Stimulated activated CD4-positive, alpha-beta T cell treated with anti-CD3 and anti-CD28 coated beads, Interleukin-1b, Interleukin-23, amount 100 ng/mL, for 48 hours (primary cell): ENCODE data around the gene PNMA8A.
"Not testable (repeated sequence)": the region's sequence is repeated elsewhere in the genome, so short reads cannot be mapped to it uniquely, and the experiment has no call there.

Experiments used
- DNase-seq: peaks from one replicate; pipeline ENCODE4 v3.0.0-alpha.2; 2020

Gene PNMA8A, protein sequence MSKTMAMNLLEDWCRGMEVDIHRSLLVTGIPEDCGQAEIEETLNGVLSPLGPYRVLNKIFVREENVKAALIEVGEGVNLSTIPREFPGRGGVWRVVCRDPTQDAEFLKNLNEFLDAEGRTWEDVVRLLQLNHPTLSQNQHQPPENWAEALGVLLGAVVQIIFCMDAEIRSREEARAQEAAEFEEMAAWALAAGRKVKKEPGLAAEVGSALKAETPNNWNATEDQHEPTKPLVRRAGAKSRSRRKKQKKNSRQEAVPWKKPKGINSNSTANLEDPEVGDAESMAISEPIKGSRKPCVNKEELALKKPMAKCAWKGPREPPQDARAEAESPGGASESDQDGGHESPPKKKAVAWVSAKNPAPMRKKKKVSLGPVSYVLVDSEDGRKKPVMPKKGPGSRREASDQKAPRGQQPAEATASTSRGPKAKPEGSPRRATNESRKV

DNA sequence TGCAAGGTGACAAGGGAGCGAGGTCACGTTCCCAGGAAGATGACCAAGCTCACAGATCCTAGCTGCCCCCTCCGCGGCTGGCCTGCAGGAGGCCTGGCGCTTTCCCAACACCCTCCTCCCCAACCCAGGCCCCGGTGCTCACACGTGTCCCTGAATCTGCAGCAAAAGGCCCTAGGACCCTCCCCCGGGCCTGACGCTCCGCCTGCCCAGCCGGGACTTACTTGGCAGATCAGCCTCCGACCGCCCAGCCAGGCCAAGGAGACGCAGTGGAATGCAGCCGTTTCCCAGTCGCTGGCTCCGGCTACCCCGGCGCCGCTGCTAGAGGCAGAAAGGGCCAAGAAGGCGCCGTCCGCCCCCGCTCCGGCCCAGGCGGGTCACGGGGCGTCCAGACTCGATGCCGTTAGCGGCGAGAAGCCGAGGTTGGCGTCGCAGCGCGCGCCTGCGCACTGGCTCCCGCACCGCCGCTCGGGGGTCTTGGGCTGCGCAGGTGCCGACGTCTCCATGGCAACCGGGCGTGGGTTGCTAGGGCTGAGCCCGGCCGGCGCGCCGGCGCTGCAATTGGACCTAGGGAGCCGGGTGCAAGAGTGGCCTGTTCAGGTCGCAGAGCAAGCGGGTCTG, at the start of gene PNMA8A:
Gene PNMA8A (minus strand): TSS at position 448 of the 618 bp plus-strand sequence. CDS start 528 bp downstream, outside the sequence.
- DNase-seq = no peak

DNA sequence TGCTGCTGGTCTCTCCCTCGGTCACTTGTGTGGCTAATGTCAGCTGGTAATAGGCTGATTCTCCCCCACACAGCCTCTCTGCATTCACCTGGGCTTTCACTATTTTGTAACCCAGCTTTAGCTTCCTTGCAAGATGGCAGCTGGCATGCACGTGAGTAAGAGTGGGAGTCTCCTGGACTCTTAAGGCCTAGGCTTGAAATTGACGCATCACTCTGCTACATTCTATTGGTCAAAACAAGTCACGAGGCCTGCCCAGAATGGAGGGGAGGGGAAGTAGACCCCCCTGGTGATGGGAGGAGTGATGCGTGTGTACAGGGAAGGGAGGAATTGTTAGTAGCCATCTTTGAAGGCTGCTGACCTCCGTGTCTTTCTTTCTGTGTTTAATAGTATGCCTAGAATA, 49.3 kb upstream of the PNMA8A start:
- no peak for DNase-seq

DNA sequence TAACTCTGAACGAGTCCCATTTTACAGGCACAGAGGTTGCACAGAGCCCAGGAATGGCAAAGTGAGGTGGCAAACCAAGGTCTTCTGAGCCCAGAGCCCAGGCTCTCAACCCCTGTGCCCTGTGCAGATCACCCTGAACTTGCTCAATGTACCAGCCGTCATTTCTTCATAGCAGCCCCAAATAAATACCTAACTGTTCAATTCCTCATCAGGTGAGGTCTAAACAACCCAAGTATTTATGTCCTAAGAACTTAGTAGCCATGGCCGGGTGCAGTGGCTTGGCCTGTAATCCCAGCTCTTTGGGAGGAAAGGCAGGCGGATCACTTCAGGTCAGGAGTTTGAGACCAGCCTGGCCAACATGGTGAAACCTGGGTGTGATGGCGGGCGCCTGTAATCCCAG, 46.1 kb upstream of the PNMA8A start:
- no peak for DNase-seq

DNA sequence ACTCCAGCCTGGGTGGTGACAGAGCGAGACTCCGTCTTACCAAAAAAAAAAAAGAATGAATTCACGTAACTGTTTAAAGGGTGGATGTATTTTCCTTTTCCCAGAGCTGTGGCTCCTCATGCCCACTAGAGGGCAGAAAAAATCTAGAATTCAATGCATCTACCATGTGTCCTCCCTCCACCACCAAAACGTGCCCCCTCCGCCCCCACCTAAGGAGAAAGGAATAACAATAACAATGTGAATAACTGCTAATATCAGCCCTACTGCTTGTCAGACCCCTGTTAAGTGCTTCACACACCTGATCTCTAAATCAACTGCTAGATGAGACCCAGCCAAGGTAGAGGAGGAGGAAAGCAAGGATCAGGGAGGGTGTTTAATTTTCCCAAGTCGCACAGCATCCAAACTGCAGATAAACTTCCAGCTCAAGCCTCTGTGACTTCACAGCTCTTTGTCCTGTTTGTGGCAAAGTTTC, 44.6 kb upstream of the PNMA8A start:
- DNase-seq = no peak

DNA sequence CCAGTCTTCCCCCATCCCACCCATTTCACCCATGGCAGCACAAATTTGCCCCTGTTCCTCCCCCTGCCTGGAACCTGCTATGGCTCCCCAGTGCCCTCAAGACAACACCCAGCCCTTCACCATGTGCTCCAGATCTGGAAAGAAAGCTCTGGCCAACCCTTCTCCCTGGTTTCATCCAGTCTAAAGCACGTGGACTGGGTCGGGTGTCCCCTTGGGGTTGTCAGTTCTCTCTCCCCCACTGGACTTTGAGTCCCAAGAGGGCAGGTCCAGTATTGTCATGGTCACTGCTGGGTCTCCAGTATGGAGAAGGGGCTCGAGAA, 43.9 kb upstream of the PNMA8A start:
- DNase-seq = no peak

DNA sequence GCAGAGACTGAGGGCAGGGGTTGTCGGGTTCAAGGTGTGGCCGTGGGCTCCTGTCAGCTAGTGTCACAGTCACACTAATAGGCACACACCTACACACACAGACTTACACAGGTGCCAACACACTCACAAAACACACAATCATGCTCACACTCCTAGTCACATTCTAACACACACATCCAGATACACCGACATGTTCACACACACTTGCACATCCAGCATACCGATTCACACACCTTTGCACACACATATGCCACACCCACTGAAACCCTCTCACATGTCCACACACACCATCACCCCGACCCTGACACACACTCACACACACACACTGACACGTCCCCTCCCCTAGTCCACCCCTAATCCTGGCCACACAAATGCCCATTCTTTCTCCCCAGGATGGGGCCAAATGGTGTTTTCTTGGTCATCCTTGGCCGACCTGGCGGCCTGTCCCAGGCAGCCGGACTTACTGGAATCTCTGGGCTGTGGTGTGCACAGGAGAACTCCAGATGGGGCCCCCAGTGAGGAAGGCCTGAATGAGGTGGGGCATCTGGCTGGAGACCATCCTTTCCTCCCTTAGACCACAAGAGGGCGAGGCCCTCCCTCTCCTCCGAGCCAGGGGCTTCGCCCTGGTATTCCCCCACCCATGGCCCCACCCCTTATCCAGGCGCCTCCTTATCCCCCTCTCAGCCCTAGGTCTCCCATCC, 43.4 kb upstream of the PNMA8A start:
- DNase-seq = no peak

DNA sequence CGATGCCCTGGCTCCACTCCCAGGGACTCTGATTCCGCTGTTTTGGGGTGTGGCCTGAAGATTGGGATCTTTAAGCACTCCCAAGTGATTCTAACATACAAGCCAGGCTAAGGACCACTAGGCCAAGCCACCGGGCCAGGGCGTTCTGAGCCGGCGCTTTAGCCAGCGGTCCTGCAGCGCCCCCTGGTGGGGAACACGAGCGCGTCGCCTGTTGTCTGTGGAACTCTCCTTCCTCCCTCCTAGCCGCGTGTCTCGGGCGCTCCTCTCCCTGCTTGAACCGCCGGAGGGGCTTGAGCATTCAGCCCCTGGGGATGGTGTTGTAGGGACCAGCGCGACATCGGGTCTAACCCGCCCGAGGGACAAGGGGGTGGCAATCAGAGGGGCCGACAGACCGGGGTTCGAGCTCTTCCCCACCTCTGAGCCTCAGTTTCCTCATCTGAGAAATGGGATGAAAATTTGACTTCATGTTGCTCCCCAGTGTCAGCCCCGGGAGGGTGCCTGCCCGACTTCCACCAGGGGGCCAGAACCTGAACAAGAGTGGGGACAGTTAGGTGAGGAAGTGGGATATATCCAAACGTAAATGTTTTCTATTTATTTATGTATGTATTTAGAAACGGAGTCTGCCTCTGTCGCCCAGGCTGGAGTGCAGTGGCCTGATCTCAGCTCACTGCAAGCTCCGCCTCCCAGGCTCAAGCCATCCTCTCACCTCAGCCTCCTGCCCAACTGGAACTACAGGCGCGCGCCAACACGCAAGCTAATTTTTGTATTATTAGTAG, 42.3 kb upstream of the PNMA8A start:
- DNase-seq = peak; percentile 79

DNA sequence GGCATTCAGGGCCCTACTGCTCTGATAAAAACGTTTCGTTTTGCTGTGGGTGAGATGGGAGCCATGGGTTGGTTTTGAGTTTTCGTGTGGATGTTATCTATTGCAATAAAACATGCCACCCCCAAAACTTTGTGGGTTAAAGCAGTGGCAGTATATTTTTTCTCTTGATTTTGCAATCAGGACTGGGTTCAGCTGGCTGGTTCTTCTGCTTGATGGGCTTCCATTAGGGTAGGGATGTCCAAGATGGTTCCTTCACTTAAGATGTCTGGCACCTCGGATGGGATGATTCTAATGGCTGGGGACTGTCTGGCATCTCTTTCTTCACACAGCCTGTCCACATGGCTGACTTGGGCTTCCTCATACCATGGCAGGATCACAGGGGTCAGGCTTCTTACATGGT, 39.9 kb upstream of the PNMA8A start:
- no peak for DNase-seq

DNA sequence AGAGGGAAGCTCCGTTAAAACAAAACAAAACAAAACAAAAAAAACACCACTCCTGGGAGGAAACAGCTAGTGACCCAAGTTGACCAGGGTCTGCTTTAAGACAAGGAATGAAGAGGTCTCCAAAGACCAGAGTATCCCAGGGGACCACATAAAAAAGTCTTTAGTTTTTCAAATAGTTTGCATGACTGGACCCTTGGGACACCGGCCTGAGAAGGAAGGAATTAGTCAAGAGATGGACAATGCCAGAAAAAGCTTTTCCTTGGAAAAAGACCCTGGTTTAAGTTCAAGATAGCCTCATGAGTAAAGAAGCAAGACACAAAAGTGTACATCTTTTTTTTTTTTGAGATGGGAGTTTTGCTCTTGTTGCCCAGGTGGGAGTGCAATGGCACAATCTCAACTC, 36.8 kb upstream of the PNMA8A start:
- DNase-seq = no peak

DNA sequence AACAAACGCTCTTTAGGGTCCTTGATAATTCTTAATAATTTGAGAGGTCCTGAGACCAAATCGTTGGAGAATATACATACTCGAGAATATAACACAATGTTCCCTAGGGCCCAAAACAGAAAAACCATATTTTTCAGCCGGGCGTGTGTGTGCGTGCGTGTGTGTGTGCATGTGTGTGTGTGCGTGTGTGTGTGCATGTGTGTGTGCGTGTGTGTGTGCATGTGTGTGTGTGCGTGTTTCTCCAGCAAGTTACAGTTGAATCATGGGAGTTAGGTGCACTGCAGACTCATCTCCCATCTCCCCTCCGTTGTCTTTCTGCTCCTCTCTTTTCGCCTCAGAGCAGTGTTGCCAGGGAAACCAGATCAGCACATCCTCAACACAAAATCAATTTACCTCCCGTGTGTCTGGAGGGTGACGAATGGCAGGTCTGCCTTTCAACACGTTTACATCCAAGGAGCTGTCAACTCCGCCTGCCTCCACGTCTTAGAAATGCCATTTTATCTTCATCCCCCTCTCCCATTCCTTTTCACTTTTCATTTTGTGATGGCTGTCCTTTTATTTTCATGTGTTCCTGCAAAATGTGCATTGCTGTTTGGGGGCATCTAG, 32.6 kb upstream of the PNMA8A start:
- no peak for DNase-seq

DNA sequence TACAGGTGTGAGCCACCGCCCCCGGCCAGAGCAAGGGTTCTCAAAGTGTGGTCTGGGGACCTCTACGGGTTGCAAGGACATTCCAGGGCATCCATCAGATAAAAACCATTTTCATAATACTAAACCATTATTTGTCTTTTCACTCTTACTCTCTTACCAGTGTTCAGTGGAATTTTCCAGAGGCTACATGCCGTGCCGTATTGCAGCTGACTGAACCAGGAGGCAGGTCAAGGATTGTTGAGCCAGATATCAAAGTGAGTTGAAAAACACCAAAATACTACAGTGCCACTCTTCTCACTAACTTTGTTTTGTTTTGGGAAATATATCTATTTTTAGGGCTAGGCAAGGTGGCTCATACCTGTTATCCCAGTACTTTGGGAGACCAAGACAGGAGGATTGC, 31.5 kb upstream of the PNMA8A start:
- DNase-seq = no peak

DNA sequence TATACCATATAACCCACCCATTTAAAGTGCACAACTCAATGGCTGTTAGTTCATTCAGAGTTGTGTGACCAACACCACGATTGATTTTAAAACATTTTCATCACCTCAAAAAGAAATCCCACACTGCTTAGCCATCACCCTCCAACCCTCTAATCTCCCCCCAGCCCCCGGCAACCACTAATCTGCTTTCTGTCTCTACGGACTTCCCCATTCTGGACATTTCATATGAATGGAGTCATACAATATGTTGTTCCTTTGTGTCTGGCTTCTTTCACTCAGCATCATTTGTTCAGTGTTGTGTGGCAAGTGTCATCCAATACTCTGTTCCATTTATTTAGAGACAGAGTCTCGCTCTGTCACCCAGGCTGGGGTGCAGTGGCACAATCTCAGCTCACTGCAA, 28.3 kb upstream of the PNMA8A start:
- DNase-seq = no peak

DNA sequence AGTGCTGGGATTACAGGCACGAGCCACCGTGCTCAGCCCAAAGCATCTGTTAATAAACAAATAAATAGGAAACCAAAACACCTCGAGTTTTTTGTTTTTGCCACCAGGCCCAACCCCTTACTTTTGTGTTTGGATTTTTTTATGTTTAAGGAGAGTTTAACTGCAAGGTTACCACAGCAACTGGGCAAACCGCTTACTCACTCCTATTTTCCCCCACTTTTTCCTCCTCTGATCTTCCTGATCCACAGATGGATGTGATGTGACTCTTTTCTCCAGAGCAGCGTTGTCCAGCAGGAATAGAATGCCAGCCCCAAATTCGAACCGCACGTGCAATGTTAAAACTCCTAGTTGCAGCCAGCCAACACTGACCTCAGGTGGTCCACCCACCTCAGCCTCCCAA, 26.4 kb upstream of the PNMA8A start:
- no peak for DNase-seq

DNA sequence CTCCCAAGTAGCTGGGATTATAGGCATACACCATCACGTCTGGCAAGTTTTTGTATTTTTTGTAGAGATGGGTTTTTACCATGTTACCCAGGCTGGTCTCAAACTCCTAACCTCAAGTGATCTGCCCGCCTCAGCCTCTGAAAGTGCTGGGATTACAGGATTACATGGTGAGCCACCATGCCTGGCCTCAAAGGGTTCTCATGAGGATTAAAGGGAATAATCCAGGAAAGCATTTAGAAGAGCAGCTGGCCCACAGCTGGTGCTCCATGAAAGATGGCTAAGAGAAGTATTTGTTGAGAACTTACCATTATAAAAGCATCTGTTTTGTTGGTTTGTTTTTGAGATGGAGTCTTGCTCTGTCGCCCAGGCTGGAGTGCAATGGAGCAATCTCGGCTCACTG, 25.5 kb upstream of the PNMA8A start:
- DNase-seq = not testable (repeated sequence)

DNA sequence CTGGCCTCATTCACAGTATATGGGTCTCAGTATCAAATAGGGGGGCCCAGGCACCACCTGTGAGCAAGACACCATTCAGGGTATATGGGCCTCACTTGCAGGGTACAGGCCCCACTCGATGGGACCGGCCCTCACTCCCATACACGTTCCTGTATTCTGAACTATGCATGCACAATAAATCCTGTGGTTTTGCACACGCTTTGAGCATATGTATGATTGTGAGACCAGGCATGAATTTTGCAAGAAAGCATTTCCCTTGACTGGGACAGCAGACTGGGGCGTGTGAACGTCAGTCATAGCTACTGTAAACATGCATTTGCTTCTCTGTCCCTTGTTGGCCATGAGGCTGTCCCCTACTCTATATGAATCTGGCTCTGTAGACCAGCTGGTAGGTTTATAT, 24.9 kb upstream of the PNMA8A start:
- DNase-seq = no peak

DNA sequence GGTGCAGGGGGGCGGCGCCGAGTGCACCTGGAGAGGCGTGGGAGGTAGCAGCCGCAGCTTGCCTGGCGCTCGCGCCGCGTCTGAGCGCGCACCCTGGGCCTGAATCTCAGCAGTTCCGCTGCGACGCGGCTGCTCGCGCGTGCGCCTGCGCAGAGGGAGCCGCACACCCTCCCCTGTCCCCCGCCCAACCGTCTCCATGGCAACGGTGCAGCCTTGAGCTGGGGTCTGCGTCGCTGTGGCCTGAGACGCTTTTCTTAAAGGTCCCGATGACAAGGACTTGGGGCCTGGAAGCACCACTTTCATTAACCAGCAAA, 24.4 kb upstream of the PNMA8A start, which contains the start of gene PNMA8B:
Gene PNMA8B (minus strand): TSS at position 82 of the 314 bp plus-strand sequence. CDS start 402 bp downstream, outside the sequence.
- peak; percentile 29 for DNase-seq

DNA sequence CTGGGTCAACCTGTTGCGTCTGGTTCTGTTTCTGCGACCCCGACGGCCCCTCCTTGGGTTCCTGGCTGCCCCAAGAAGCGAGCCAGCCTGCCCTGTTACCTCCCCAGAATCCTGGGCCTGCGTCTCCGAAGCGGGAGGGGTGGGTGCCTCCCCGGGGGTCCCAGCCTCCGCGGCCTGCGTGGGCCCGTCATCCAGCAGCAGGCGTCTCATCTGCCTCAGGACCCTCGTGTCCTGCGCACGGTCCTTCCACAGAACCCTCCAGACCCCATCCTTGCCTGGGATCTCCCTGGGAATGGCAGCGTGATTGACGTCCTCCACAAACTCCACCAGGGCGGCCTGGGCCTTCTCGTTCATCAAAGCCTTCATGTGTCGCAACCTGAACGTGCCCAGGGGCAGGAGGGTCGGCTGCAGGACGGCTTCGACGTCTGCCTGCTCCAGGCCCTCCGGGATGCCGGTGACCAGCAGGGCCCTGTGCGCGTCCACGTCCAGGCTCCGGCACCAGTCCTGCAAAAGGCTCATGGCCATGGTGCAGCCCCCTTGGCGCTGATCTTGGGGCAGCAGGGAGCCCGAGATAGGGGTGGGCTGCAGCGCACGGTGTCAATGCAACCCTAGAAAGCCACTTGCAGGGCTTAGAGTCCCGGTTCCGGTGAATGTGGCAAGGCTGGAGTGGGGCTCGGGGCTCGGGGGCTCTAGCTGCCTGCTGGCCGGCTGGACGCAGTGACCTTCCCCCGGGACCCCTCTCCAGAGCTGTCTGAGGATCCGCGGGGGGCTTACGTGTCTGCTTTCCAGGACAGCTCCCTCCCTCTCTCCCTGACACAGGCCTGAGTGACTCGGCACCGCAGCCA, 23.8 kb upstream of the PNMA8A start:
- no peak for DNase-seq

DNA sequence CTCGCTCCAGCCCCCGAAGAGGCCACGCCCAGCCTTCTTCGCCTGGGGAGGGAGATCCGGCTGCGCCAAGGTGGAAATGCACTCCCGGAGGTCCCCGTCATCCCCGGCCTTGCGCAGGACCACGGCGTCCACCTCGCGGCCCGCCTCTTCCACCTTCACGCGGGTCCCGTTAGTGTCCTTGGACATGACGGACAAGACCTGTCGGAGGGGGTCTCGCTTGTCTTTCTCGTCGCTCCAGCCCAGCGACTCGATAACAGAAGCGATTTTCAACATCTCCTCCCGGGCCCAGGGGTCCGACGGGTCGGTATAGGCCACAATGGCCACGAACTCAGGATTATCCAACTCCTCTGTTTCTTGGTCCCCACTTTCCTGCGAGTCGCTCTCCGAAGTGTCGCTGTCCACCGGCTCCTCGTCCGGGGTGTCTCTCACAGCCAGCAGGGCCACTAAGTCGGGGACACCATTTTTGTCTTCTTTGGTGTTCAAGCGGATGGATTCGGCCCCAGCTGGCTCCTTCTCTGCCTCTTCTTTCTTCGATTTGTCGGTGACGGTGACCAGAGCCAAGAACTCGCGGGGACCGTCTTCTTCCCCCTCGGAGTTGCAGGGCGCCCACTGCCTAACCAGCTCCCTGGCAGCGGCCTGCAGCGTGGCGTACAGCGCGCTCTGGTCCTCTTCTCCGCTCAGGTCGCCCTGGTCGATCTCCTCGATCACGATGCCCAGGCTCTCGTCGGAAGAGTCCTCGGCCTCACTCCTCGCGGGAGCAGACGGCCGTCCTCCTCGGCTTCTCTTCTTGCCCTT, 23.0 kb upstream of the PNMA8A start:
- no peak for DNase-seq

DNA sequence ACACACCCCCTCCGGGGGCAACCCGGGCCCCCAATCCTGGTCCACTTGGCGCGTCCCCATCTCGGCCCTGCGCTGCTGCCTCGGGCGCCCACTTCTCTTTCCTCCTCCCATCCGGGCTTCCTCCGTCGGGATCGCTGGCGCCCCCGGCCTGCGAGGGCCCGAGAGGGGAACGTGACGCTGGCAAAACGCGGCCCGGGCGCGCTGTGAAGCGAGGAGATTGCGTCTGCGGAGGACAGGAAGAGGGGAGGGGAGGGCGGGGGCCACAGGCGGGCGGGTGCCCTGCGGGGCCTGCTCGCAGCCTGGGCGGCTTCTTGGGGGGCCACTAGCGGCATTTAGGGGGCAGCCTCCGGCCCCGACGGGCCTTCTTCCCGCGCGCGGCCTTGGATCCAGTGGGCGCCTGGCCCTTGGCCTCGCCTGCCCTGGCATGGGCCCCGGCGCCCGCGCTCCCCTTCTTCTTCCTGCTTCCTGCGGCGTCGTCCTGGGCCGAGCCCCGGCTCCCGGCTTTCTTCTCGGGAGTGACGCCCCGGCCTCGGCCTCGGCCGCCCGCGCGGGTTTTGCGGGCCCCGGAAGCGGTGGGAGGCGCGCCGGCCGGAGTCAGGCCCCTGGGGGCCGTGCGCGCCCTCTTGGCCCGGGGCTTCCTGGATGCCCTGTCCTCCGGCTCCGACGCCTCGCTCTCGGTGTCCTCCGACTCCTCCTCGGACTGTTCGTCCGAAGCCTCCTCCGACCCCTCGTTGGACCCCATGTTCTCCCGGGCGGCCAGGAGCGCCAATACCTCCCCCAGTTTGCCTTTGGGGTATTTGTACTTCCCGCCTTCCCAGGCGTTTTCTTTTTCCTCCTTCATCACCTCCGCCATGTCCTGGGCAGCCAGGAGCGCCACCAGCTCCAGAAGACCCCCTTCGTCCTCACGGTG, 22.1 kb upstream of the PNMA8A start:
- DNase-seq = no peak

DNA sequence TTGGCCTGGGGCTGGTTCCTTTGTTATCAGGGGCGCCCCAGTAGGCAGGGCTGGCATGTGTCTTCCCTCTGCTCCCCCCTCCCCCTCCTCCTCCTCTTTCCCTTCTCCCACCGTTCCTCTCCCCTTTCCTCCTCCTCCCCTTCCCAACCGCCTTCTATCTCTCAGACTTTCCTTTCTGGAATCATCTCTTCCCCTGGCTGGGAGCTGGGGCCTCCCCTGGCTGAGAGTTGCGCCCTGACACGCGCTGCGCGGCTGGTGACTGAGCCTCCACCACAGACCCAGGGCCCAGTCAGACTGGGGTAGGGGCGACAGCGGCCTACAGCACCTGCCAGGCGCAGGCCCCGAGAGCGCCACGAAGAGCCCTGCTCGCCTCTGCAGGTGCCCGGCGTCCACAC, 21.5 kb upstream of the PNMA8A start:
- no peak for DNase-seq
